ENCODE measurements around the gene MSI2.

MSI2 gene

GRCh38 chr17:57393368-57393767 lies 137.0 kb downstream of the MSI2 start:
- ATAC-seq, result no peak
- TF ChIP-seq GLIS3 (CRISPR knock-in tag; IDR thresholded peaks at IDR 0.05) (no peak), TCF4 (CRISPR knock-in tag; IDR thresholded peaks at IDR 0.05; ENCODE audit: borderline replicate concordance) (no peak), ZNF8 (CRISPR knock-in tag; IDR thresholded peaks at IDR 0.05) (peak; percentile 98)

DNA sequence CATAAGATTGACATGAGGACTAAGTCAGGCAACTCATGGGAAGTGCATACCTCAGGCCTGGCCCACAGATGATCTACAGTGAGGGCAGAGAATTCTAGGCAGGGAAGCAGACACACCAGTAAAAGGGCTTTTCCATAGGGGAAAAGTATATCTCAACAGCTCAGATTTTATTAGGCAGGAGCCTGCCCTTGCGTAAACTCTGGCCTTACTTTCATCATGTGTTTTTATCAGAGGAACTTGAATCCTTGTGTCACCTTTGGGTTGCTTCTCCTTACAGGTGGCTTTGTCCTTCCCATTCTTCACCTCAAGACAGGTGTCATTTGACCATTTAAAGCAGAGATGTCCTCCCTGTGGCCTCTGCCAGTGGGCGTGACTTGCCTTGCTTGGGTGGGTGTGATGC lies 138.1 kb downstream of the MSI2 start:
- ATAC-seq, result no peak
- TF ChIP-seq CSRNP3 (CRISPR knock-in tag; IDR thresholded peaks at IDR 0.05) (no peak), ZNF8 (CRISPR knock-in tag; IDR thresholded peaks at IDR 0.05) (no peak), OSR1 (CRISPR knock-in tag; IDR thresholded peaks at IDR 0.05) (no peak), ZNF70 (CRISPR knock-in tag; IDR thresholded peaks at IDR 0.05) (no peak), ZFP30 (CRISPR knock-in tag; IDR thresholded peaks at IDR 0.05) (no peak), SNAI2 (CRISPR knock-in tag; IDR thresholded peaks at IDR 0.05) (no peak), TOX (CRISPR knock-in tag; IDR thresholded peaks at IDR 0.05; ENCODE audit: borderline replicate concordance) (no peak), ESRRG (CRISPR knock-in tag; IDR thresholded peaks at IDR 0.05) (no peak), ZNF565 (CRISPR knock-in tag; conservative IDR thresholded peaks at IDR 0.05; ENCODE audit: low read depth) (no peak), CSDC2 (CRISPR knock-in tag; IDR thresholded peaks at IDR 0.05) (no peak), ZFP3 (CRISPR knock-in tag; IDR thresholded peaks at IDR 0.05) (no peak), POU6F1 (CRISPR knock-in tag; IDR thresholded peaks at IDR 0.05; ENCODE audit: borderline replicate concordance, low read depth) (no peak), RARB (CRISPR knock-in tag; IDR thresholded peaks at IDR 0.05) (no peak)
- TF ChIP-seq, protein P1, sequence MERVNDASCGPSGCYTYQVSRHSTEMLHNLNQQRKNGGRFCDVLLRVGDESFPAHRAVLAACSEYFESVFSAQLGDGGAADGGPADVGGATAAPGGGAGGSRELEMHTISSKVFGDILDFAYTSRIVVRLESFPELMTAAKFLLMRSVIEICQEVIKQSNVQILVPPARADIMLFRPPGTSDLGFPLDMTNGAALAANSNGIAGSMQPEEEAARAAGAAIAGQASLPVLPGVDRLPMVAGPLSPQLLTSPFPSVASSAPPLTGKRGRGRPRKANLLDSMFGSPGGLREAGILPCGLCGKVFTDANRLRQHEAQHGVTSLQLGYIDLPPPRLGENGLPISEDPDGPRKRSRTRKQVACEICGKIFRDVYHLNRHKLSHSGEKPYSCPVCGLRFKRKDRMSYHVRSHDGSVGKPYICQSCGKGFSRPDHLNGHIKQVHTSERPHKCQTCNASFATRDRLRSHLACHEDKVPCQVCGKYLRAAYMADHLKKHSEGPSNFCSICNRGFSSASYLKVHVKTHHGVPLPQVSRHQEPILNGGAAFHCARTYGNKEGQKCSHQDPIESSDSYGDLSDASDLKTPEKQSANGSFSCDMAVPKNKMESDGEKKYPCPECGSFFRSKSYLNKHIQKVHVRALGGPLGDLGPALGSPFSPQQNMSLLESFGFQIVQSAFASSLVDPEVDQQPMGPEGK (CRISPR knock-in tag; IDR thresholded peaks at IDR 0.05; ENCODE audit: borderline replicate concordance), result no peak
- TF ChIP-seq, protein P2, sequence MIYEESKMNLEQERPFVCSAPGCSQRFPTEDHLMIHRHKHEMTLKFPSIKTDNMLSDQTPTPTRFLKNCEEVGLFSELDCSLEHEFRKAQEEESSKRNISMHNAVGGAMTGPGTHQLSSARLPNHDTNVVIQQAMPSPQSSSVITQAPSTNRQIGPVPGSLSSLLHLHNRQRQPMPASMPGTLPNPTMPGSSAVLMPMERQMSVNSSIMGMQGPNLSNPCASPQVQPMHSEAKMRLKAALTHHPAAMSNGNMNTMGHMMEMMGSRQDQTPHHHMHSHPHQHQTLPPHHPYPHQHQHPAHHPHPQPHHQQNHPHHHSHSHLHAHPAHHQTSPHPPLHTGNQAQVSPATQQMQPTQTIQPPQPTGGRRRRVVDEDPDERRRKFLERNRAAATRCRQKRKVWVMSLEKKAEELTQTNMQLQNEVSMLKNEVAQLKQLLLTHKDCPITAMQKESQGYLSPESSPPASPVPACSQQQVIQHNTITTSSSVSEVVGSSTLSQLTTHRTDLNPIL (CRISPR knock-in tag; IDR thresholded peaks at IDR 0.05; ENCODE audit: low read depth), result no peak

- ATAC-seq, result no peak
- no peak for TF ChIP-seq SNAI2 (CRISPR knock-in tag; IDR thresholded peaks at IDR 0.05)
- TF ChIP-seq ISL1 (CRISPR knock-in tag; IDR thresholded peaks at IDR 0.05), result no peak
- TF ChIP-seq ZNF565 (CRISPR knock-in tag; conservative IDR thresholded peaks at IDR 0.05; ENCODE audit: low read depth), result no peak
- TF ChIP-seq ARNTL (CRISPR knock-in tag; IDR thresholded peaks at IDR 0.05; ENCODE audit: borderline replicate concordance, low read depth), result no peak
- no peak for TF ChIP-seq CSRNP3 (CRISPR knock-in tag; IDR thresholded peaks at IDR 0.05)
- no peak for TF ChIP-seq PPARA (CRISPR knock-in tag; IDR thresholded peaks at IDR 0.05; ENCODE audit: borderline replicate concordance)
- TF ChIP-seq ZNF70 (CRISPR knock-in tag; IDR thresholded peaks at IDR 0.05), result no peak
- TF ChIP-seq RARB (CRISPR knock-in tag; IDR thresholded peaks at IDR 0.05), result no peak
- no peak for TF ChIP-seq ZFP30 (CRISPR knock-in tag; IDR thresholded peaks at IDR 0.05)
- TF ChIP-seq TOX (CRISPR knock-in tag; IDR thresholded peaks at IDR 0.05; ENCODE audit: borderline replicate concordance), result no peak
- TF ChIP-seq BACH2 (CRISPR knock-in tag; IDR thresholded peaks at IDR 0.05; ENCODE audit: borderline replicate concordance), result no peak
- TF ChIP-seq ZNF8 (CRISPR knock-in tag; IDR thresholded peaks at IDR 0.05), result no peak
- no peak for TF ChIP-seq ESRRG (CRISPR knock-in tag; IDR thresholded peaks at IDR 0.05)
- TF ChIP-seq GLIS3 (CRISPR knock-in tag; IDR thresholded peaks at IDR 0.05), result no peak
- TF ChIP-seq OSR1 (CRISPR knock-in tag; IDR thresholded peaks at IDR 0.05), result no peak
- TF ChIP-seq, protein P2 (CRISPR knock-in tag; IDR thresholded peaks at IDR 0.05; ENCODE audit: low read depth), result no peak
- TF ChIP-seq TSHZ2 (CRISPR knock-in tag; IDR thresholded peaks at IDR 0.05), result no peak
- TF ChIP-seq, protein P1 (CRISPR knock-in tag; IDR thresholded peaks at IDR 0.05; ENCODE audit: borderline replicate concordance), result no peak
- no peak for TF ChIP-seq ZC3H10 (CRISPR knock-in tag; IDR thresholded peaks at IDR 0.05)
- TF ChIP-seq ZFP3 (CRISPR knock-in tag; IDR thresholded peaks at IDR 0.05), result no peak
Measured at GRCh38 chr17:57395721-57396321, 139.5 kb downstream of the MSI2 start.
